GM23338 (cell line): ENCODE data around the gene CAND1. TPM values are rescaled to one million over a fixed set of nuclear protein-coding genes. Genes with fewer than 3 reads are reported as not detected.

Experiments used
- ATAC-seq: fragments of 200-7000 bp; cut with Tn5 transposase; 3 replicates; pipeline ENCODE4 v1.9.1; 2020
- DNase-seq: peaks from one replicate; pipeline ENCODE4 v3.0.0-alpha.2; 2015; ENCODE audit warnings: low spot score
- H2AFZ ChIP-seq: fragments of 200-600 bp; sonication (generic); 2 replicates; pipeline ENCODE4 v1.8.0; 2016; ENCODE audit warnings: antibody characterized with exemption, mild to moderate bottlenecking, moderate library complexity
- H3F3A ChIP-seq: fragments of 200-600 bp; sonication (generic); replicated peaks from 2 replicates; pipeline ENCODE4 v1.8.0; 2017; ENCODE audit warnings: antibody characterized with exemption, mixed run types, low read depth
- H3K27ac ChIP-seq: fragments of 200-600 bp; sonication (generic); 2 replicates; pipeline ENCODE4 v1.6.1; 2016; ENCODE audit warnings: low read depth
- H3K27me3 ChIP-seq: fragments of 200-600 bp; sonication (generic); 2 replicates; pipeline ENCODE4 v1.8.0; 2016; ENCODE audit warnings: mild to moderate bottlenecking, mixed run types, moderate library complexity; ENCODE audit not compliant: insufficient read depth
- H3K36me3 ChIP-seq: fragments of 200-600 bp; sonication (generic); 2 replicates; pipeline ENCODE4 v1.8.0; 2016; ENCODE audit warnings: mild to moderate bottlenecking; ENCODE audit not compliant: insufficient read depth
- H3K4me1 ChIP-seq: fragments of 200-600 bp; sonication (generic); 2 replicates; pipeline ENCODE4 v1.8.0; 2016; ENCODE audit warnings: mild to moderate bottlenecking, moderate library complexity; ENCODE audit not compliant: insufficient read depth
- H3K4me2 ChIP-seq: fragments of 200-600 bp; sonication (generic); 2 replicates; pipeline ENCODE4 v1.7.1; 2017; ENCODE audit warnings: mixed run types
- H3K4me3 ChIP-seq: fragments of 200-600 bp; sonication (generic); 2 replicates; pipeline ENCODE4 v1.6.1; 2016; ENCODE audit warnings: mixed run types
- H3K79me2 ChIP-seq: fragments of 200-600 bp; sonication (generic); replicated peaks from 2 replicates; pipeline ENCODE4 v1.8.0; 2017; ENCODE audit warnings: mild to moderate bottlenecking; ENCODE audit not compliant: insufficient read depth
- H3K9me2 ChIP-seq: fragments of 200-600 bp; sonication (generic); 2 replicates; pipeline ENCODE4 v1.8.0; 2017; ENCODE audit not compliant: insufficient read depth
- H4K20me1 ChIP-seq: fragments of 200-600 bp; sonication (generic); replicated peaks from 2 replicates; pipeline ENCODE4 v1.8.0; 2017; ENCODE audit warnings: mild to moderate bottlenecking; ENCODE audit not compliant: insufficient read depth
- H3K27ac Mint-ChIP-seq: 2 replicates; pipeline ENCODE4 v1.8.0; 2020; ENCODE audit warnings: inconsistent platforms, mild to moderate bottlenecking, moderate library complexity, mixed read lengths
- H3K27me3 Mint-ChIP-seq: 3 replicates; pipeline ENCODE4 v1.8.0; 2022; ENCODE audit warnings: low read depth, mild to moderate bottlenecking, moderate library complexity, mixed read lengths, inconsistent platforms; ENCODE audit not compliant: insufficient read depth, poor library complexity
- H3K36me3 Mint-ChIP-seq: 3 replicates; pipeline ENCODE4 v1.8.0; 2021; ENCODE audit warnings: low read depth, mild to moderate bottlenecking, inconsistent platforms, moderate library complexity, mixed read lengths
- H3K4me1 Mint-ChIP-seq: 3 replicates; pipeline ENCODE4 v1.8.0; 2020; ENCODE audit warnings: mild to moderate bottlenecking, inconsistent platforms, mixed read lengths
- H3K4me3 Mint-ChIP-seq: 3 replicates; pipeline ENCODE4 v1.8.0; 2021; ENCODE audit warnings: moderate library complexity, mild to moderate bottlenecking, inconsistent platforms, mixed read lengths
- H3K9me3 Mint-ChIP-seq: 3 replicates; pipeline ENCODE4 v1.8.0; 2020; ENCODE audit warnings: moderate library complexity, mild to moderate bottlenecking, inconsistent platforms, mixed read lengths
- EZH2 ChIP-seq: fragments of 200-600 bp; sonication (generic); IDR thresholded peaks from one replicate; pipeline ENCODE4 v1.8.0; 2017; ENCODE audit warnings: antibody characterized with exemption, mild to moderate bottlenecking, low read depth; ENCODE audit not compliant: unreplicated experiment
- EZH2phosphoT487 ChIP-seq: fragments of 200-600 bp; sonication (generic); IDR thresholded peaks from one replicate; pipeline ENCODE4 v1.8.1; 2018; ENCODE audit warnings: antibody characterized with exemption; ENCODE audit not compliant: unreplicated experiment
- JUNB ChIP-seq: IDR thresholded peaks from one replicate; pipeline ENCODE4 v1.6.1; 2016; ENCODE audit warnings: antibody characterized with exemption; ENCODE audit not compliant: unreplicated experiment
- NANOG ChIP-seq: IDR thresholded peaks from 2 replicates; pipeline ENCODE4 v1.6.1; 2016; ENCODE audit warnings: antibody characterized with exemption, borderline replicate concordance
- STAT1 ChIP-seq: IDR thresholded peaks from one replicate; pipeline ENCODE4 v1.6.1; 2016; ENCODE audit warnings: antibody characterized with exemption; ENCODE audit not compliant: unreplicated experiment
- polyA plus RNA-seq: library from polyadenylated mRNA; unstranded; fragments of >200 nt; fragmentation: Nextera tagmentation; extraction: Ambion mirVana; gene quantifications from 2 replicates; pipeline ENCODE4 v1.2.1, GENCODE V29; 2016
- total RNA-seq: library from RNA; depleted of rRNA; stranded (reverse); fragments of >200 nt; shearing (Covaris generic); gene quantifications from 2 replicates; pipeline ENCODE4 v1.2.3, GENCODE V29; 2014
- TF ChIP-seq, protein P1 (sequence below), 2 experiments: fragments of 200-600 bp in 1 of 2; sonication (generic) in 1 of 2; conservative IDR thresholded peaks; 2 replicates each; pipeline versions ENCODE4 v1.5.1 to v1.6.1; 2016 to 2017; ENCODE audit warnings: antibody characterized with exemption in 2 of 2, low read depth in 2 of 2, mild to moderate bottlenecking in 2 of 2, moderate library complexity in 1 of 2
- TF ChIP-seq, protein P2 (sequence below): IDR thresholded peaks from 2 replicates; pipeline ENCODE4 v1.6.1; 2016; ENCODE audit warnings: antibody characterized with exemption
- TF ChIP-seq, protein P3 (sequence below): fragments of 250-450 bp; sonication (Bioruptor Pico); IDR thresholded peaks from 2 replicates; pipeline ENCODE4 v1.5.0; 2020; ENCODE audit warnings: mild to moderate bottlenecking, moderate library complexity
- TF ChIP-seq, protein P4 (sequence below): IDR thresholded peaks from one replicate; pipeline ENCODE4 v1.6.1; 2018; ENCODE audit warnings: antibody characterized with exemption; ENCODE audit not compliant: unreplicated experiment

The CAND1 gene
- total and polyA plus RNA-seq, 2 experiments from 2014 or later: 71.4 to 151 TPM

DNA sequence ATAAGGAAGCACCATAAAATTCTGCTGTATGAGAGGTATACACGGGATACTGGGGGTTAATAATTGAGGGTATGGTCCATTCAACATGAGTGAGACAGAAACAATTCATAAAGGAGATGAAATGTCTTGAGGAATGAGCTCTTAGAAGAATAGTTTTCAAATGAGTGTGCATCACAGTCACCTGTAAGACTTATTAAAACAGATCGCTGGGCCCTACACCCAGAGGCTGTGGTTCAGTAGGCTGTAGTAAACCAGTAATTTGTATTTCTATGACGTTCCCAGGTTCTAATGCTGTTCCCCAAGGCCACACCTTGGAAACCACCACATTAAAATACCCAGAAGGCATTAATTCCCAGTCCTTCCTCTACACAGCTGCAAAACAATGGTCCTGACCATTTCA is 49.6 kb downstream of the CAND1 start:
- Histone ChIP-seq H3K79me2 (no peaks in the 10 kb centered on the region), H3K36me3 (peaks cover 22% of the 10 kb centered on the region), H4K20me1 (no peaks in the 10 kb centered on the region; the same call in none of the 2 replicates), H3K27ac (no peak overlapping the region), H3K9me2 (no peaks in the 10 kb centered on the region; the same call in 1 of the 2 replicates), H3K27me3 (no peaks in the 10 kb centered on the region), H3K4me3 (no peak overlapping the region), H2AFZ (no peak overlapping the region), H3F3A (no peaks in the 10 kb centered on the region), H3K4me1 (no peaks in the 10 kb centered on the region), H3K4me2 (no peak overlapping the region)
- no peak for DNase-seq
- peaks cover 75% of the 10 kb centered on the region for H3K36me3 Mint-ChIP-seq
- H3K27me3 Mint-ChIP-seq: peaks cover 12% of the 10 kb centered on the region
- ATAC-seq: no peak
- no peak for TF ChIP-seq STAT1
- H3K4me3 Mint-ChIP-seq: no peak overlapping the region
- peaks cover 15% of the 10 kb centered on the region for H3K9me3 Mint-ChIP-seq
- H3K4me1 Mint-ChIP-seq: no peaks in the 10 kb centered on the region; the same call in 2 of the 3 replicates
- no peak overlapping the region for H3K27ac Mint-ChIP-seq

DNA sequence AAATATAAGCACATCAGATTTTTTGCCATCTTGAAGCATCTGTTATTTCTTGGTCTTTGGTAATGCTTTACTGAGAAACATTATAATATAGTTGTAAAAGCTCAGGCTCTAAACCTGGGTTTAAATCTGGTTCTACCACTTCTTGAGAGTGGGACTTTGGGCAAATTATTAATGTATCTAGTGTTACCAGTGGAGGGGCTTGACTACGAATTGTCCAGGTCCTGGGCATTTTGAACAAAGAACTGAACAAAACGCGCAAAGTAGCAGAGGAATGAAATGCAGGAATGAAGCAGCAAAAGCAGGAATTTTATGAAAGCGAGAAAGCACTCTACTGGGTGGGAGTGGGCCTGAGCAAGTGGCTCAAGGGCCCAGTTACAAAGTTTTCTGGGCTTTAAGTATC is 50.8 kb downstream of the CAND1 start:
- H3K9me3 Mint-ChIP-seq: peaks cover 27% of the 10 kb centered on the region
- Histone ChIP-seq H3K27ac (no peak overlapping the region), H3K9me2 (no peaks in the 10 kb centered on the region; the same call in 1 of the 2 replicates), H3K4me2 (no peak overlapping the region), H3K4me1 (no peaks in the 10 kb centered on the region), H3K4me3 (no peak overlapping the region), H3K36me3 (peaks cover 22% of the 10 kb centered on the region), H2AFZ (no peak overlapping the region), H3K79me2 (no peaks in the 10 kb centered on the region), H3K27me3 (no peaks in the 10 kb centered on the region), H4K20me1 (no peaks in the 10 kb centered on the region; the same call in none of the 2 replicates), H3F3A (no peaks in the 10 kb centered on the region)
- no peak for ATAC-seq
- peaks cover 15% of the 10 kb centered on the region for H3K27me3 Mint-ChIP-seq
- no peak for DNase-seq
- no peaks in the 10 kb centered on the region; the same call in 2 of the 3 replicates for H3K4me1 Mint-ChIP-seq
- no peak overlapping the region for H3K4me3 Mint-ChIP-seq
- peaks cover 75% of the 10 kb centered on the region for H3K36me3 Mint-ChIP-seq
- no peak overlapping the region for H3K27ac Mint-ChIP-seq
- TF ChIP-seq, protein P1, sequence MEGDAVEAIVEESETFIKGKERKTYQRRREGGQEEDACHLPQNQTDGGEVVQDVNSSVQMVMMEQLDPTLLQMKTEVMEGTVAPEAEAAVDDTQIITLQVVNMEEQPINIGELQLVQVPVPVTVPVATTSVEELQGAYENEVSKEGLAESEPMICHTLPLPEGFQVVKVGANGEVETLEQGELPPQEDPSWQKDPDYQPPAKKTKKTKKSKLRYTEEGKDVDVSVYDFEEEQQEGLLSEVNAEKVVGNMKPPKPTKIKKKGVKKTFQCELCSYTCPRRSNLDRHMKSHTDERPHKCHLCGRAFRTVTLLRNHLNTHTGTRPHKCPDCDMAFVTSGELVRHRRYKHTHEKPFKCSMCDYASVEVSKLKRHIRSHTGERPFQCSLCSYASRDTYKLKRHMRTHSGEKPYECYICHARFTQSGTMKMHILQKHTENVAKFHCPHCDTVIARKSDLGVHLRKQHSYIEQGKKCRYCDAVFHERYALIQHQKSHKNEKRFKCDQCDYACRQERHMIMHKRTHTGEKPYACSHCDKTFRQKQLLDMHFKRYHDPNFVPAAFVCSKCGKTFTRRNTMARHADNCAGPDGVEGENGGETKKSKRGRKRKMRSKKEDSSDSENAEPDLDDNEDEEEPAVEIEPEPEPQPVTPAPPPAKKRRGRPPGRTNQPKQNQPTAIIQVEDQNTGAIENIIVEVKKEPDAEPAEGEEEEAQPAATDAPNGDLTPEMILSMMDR (conservative IDR thresholded peaks at IDR 0.05; ENCODE audit: low read depth in 2 of 2): no peak
- TF ChIP-seq, protein P2, sequence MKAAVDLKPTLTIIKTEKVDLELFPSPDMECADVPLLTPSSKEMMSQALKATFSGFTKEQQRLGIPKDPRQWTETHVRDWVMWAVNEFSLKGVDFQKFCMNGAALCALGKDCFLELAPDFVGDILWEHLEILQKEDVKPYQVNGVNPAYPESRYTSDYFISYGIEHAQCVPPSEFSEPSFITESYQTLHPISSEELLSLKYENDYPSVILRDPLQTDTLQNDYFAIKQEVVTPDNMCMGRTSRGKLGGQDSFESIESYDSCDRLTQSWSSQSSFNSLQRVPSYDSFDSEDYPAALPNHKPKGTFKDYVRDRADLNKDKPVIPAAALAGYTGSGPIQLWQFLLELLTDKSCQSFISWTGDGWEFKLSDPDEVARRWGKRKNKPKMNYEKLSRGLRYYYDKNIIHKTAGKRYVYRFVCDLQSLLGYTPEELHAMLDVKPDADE: no peak
- TF ChIP-seq JUNB (no peak), EZH2phosphoT487 (no peak), STAT1 (no peak), NANOG (no peak), EZH2 (no peak)
- TF ChIP-seq, protein P3, sequence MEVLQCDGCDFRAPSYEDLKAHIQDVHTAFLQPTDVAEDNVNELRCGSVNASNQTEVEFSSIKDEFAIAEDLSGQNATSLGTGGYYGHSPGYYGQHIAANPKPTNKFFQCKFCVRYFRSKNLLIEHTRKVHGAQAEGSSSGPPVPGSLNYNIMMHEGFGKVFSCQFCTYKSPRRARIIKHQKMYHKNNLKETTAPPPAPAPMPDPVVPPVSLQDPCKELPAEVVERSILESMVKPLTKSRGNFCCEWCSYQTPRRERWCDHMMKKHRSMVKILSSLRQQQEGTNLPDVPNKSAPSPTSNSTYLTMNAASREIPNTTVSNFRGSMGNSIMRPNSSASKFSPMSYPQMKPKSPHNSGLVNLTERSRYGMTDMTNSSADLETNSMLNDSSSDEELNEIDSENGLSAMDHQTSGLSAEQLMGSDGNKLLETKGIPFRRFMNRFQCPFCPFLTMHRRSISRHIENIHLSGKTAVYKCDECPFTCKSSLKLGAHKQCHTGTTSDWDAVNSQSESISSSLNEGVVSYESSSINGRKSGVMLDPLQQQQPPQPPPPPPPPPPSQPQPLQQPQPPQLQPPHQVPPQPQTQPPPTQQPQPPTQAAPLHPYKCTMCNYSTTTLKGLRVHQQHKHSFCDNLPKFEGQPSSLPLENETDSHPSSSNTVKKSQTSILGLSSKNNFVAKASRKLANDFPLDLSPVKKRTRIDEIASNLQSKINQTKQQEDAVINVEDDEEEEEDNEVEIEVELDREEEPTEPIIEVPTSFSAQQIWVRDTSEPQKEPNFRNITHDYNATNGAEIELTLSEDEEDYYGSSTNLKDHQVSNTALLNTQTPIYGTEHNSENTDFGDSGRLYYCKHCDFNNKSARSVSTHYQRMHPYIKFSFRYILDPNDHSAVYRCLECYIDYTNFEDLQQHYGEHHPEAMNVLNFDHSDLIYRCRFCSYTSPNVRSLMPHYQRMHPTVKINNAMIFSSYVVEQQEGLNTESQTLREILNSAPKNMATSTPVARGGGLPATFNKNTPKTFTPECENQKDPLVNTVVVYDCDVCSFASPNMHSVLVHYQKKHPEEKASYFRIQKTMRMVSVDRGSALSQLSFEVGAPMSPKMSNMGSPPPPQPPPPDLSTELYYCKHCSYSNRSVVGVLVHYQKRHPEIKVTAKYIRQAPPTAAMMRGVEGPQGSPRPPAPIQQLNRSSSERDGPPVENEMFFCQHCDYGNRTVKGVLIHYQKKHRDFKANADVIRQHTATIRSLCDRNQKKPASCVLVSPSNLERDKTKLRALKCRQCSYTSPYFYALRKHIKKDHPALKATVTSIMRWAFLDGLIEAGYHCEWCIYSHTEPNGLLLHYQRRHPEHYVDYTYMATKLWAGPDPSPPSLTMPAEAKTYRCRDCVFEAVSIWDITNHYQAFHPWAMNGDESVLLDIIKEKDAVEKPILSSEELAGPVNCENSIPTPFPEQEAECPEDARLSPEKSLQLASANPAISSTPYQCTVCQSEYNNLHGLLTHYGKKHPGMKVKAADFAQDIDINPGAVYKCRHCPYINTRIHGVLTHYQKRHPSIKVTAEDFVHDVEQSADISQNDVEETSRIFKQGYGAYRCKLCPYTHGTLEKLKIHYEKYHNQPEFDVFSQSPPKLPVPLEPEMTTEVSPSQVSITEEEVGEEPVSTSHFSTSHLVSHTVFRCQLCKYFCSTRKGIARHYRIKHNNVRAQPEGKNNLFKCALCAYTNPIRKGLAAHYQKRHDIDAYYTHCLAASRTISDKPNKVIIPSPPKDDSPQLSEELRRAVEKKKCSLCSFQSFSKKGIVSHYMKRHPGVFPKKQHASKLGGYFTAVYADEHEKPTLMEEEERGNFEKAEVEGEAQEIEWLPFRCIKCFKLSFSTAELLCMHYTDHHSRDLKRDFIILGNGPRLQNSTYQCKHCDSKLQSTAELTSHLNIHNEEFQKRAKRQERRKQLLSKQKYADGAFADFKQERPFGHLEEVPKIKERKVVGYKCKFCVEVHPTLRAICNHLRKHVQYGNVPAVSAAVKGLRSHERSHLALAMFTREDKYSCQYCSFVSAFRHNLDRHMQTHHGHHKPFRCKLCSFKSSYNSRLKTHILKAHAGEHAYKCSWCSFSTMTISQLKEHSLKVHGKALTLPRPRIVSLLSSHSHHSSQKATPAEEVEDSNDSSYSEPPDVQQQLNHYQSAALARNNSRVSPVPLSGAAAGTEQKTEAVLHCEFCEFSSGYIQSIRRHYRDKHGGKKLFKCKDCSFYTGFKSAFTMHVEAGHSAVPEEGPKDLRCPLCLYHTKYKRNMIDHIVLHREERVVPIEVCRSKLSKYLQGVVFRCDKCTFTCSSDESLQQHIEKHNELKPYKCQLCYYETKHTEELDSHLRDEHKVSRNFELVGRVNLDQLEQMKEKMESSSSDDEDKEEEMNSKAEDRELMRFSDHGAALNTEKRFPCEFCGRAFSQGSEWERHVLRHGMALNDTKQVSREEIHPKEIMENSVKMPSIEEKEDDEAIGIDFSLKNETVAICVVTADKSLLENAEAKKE (CRISPR knock-in tag): no peak
- TF ChIP-seq, protein P4, sequence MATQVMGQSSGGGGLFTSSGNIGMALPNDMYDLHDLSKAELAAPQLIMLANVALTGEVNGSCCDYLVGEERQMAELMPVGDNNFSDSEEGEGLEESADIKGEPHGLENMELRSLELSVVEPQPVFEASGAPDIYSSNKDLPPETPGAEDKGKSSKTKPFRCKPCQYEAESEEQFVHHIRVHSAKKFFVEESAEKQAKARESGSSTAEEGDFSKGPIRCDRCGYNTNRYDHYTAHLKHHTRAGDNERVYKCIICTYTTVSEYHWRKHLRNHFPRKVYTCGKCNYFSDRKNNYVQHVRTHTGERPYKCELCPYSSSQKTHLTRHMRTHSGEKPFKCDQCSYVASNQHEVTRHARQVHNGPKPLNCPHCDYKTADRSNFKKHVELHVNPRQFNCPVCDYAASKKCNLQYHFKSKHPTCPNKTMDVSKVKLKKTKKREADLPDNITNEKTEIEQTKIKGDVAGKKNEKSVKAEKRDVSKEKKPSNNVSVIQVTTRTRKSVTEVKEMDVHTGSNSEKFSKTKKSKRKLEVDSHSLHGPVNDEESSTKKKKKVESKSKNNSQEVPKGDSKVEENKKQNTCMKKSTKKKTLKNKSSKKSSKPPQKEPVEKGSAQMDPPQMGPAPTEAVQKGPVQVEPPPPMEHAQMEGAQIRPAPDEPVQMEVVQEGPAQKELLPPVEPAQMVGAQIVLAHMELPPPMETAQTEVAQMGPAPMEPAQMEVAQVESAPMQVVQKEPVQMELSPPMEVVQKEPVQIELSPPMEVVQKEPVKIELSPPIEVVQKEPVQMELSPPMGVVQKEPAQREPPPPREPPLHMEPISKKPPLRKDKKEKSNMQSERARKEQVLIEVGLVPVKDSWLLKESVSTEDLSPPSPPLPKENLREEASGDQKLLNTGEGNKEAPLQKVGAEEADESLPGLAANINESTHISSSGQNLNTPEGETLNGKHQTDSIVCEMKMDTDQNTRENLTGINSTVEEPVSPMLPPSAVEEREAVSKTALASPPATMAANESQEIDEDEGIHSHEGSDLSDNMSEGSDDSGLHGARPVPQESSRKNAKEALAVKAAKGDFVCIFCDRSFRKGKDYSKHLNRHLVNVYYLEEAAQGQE: no peak
